ENCODE data around the gene PTDSS2. TPM values are rescaled to one million over a fixed set of nuclear protein-coding genes. Genes with fewer than 3 reads are reported as not detected.

Gene PTDSS2
- total and polyA plus RNA-seq, 5 experiments from 2014 or later, result 9.0 to 30.2 (median 13.0) TPM

GRCh38 chr11:528815-529727 is 79.0 kb downstream of the PTDSS2 start:
- no peak overlapping the region for H3K4me3 Mint-ChIP-seq
- no peaks in the 10 kb centered on the region for H3K9me3 Mint-ChIP-seq
- ATAC-seq, result no peak
- H3K27ac Mint-ChIP-seq, result peak overlapping the region in 1 of 10 donors; percentile 52
- peaks cover 0 to 13% (median 0%) of the 10 kb centered on the region in 3 donors for H3K36me3 Mint-ChIP-seq
- H3K27me3 Mint-ChIP-seq, result peaks cover 0 to 2% (median 0%) of the 10 kb centered on the region in 5 donors
- DNase-seq, result no peak
- H3K4me1 Mint-ChIP-seq, result peaks cover 0 to 4% (median under 1%) of the 10 kb centered on the region in 4 donors
- POLR2A ChIA-PET, result interaction anchor here (1.1 kb wide), 1 partner anchor 11 kb away, joined by 3 read pairs; no protein-coding TSS in a partner anchor

- Mint-ChIP-seq H3K4me1 (peaks cover 0 to 5% (median 0%) of the 10 kb centered on the region in 4 donors), H3K4me3 (no peak overlapping the region), H3K27ac (no peak overlapping the region), H3K36me3 (peaks cover 0 to 13% (median 0%) of the 10 kb centered on the region in 3 donors), H3K9me3 (no peaks in the 10 kb centered on the region), H3K27me3 (peaks cover 0 to 2% (median 0%) of the 10 kb centered on the region in 5 donors)
- ATAC-seq, result no peak
- no peak for DNase-seq
- POLR2A ChIA-PET, result no interaction called here
Observed at GRCh38 chr11:529728-530411, 79.8 kb downstream of the PTDSS2 start.

GRCh38 chr11:530960-531831 is 81.1 kb downstream of the PTDSS2 start:
- DNase-seq (no peak), ATAC-seq (no peak)
- H3K4me3 Mint-ChIP-seq, result no peak overlapping the region
- peaks cover 2 to 6% (median 3%) of the 10 kb centered on the region in 4 donors for H3K4me1 Mint-ChIP-seq
- no peaks in the 10 kb centered on the region for H3K9me3 Mint-ChIP-seq
- POLR2A ChIA-PET, result no interaction called here
- no peak overlapping the region for H3K27ac Mint-ChIP-seq
- peaks cover 0 to 13% (median 0%) of the 10 kb centered on the region in 3 donors for H3K36me3 Mint-ChIP-seq
- no peaks in the 10 kb centered on the region for H3K27me3 Mint-ChIP-seq

GRCh38 chr11:531919-532526 is 81.9 kb downstream of the PTDSS2 start:
- POLR2A ChIA-PET, result interaction anchor here (5.5 kb wide), 1 partner anchor 26 kb away, joined by 42 read pairs; the partner anchor contains the start of gene RNH1
- no peak for ATAC-seq
- H3K27me3 Mint-ChIP-seq, result no peaks in the 10 kb centered on the region
- DNase-seq, result no peak
- peaks cover 0 to 13% (median 0%) of the 10 kb centered on the region in 3 donors for H3K36me3 Mint-ChIP-seq
- H3K4me1 Mint-ChIP-seq, result peaks cover 2 to 10% (median 6%) of the 10 kb centered on the region in 4 donors
- no peaks in the 10 kb centered on the region for H3K9me3 Mint-ChIP-seq
- H3K27ac Mint-ChIP-seq, result peak overlapping the region in 1 of 10 donors; percentile 52
- peak overlapping the region in 3 of 10 donors; percentile 6 to 21 (median 15) for H3K4me3 Mint-ChIP-seq

GRCh38 chr11:532527-532985 is 82.5 kb downstream of the PTDSS2 start:
- no peak for ATAC-seq
- Mint-ChIP-seq H3K4me1 (peaks cover 2 to 13% (median 9%) of the 10 kb centered on the region in 4 donors), H3K27ac (no peak overlapping the region), H3K9me3 (no peaks in the 10 kb centered on the region), H3K4me3 (no peak overlapping the region), H3K36me3 (peaks cover 0 to 13% (median 0%) of the 10 kb centered on the region in 3 donors), H3K27me3 (no peaks in the 10 kb centered on the region)
- no peak for DNase-seq
- POLR2A ChIA-PET, result interaction anchor here (0.9 to 5.5 kb wide), 2 partner anchors 27 to 80 kb away, joined by 3 to 42 read pairs; partner anchors contain the start of gene RNH1

- H3K27ac Mint-ChIP-seq, result no peak overlapping the region
- ATAC-seq (no peak), DNase-seq (no peak)
- H3K4me1 Mint-ChIP-seq, result peaks cover 2 to 17% (median 14%) of the 10 kb centered on the region in 4 donors
- POLR2A ChIA-PET, result interaction anchor here (0.9 to 5.5 kb wide), 3 partner anchors 14 to 79 kb away, joined by 3 to 42 read pairs (median 7); partner anchors contain the start of gene RNH1
- no peaks in the 10 kb centered on the region for H3K27me3 Mint-ChIP-seq
- H3K4me3 Mint-ChIP-seq, result peak overlapping the region in 3 of 10 donors; percentile 10 to 63 (median 30)
- peaks cover 0 to 13% (median 0%) of the 10 kb centered on the region in 3 donors for H3K36me3 Mint-ChIP-seq
- no peaks in the 10 kb centered on the region for H3K9me3 Mint-ChIP-seq
Observed at GRCh38 chr11:532986-533585, 83.0 kb downstream of the PTDSS2 start.

GRCh38 chr11:533586-534395 is 83.7 kb downstream of the PTDSS2 start:
- peaks cover 0 to 13% (median 0%) of the 10 kb centered on the region in 3 donors for H3K36me3 Mint-ChIP-seq
- H3K4me3 Mint-ChIP-seq, result peak overlapping the region in 8 of 10 donors; percentile 16 to 88 (median 64)
- no peaks in the 10 kb centered on the region for H3K9me3 Mint-ChIP-seq
- H3K4me1 Mint-ChIP-seq, result peaks cover 2 to 23% (median 18%) of the 10 kb centered on the region in 4 donors
- H3K27me3 Mint-ChIP-seq, result no peaks in the 10 kb centered on the region
- H3K27ac Mint-ChIP-seq, result peak overlapping the region in 2 of 10 donors; percentile 20 to 49
- POLR2A ChIA-PET, result interaction anchor here (1.1 to 5.5 kb wide), 5 partner anchors 15 to 327 kb away, joined by 3 to 42 read pairs (median 7); partner anchors contain the start of genes BET1L, PTDSS2, RIC8A and RNH1
- ATAC-seq (no peak), DNase-seq (no peak)

- H3K27me3 Mint-ChIP-seq, result no peaks in the 10 kb centered on the region
- POLR2A ChIA-PET, result interaction anchor here (1.1 to 5.5 kb wide), 6 partner anchors 16 to 327 kb away, joined by 3 to 42 read pairs (median 6); partner anchors contain the start of genes BET1L, PNPLA2, PTDSS2 and RIC8A
- peak overlapping the region; percentile 50 to 88 (median 73) for H3K4me3 Mint-ChIP-seq
- no peaks in the 10 kb centered on the region for H3K9me3 Mint-ChIP-seq
- peaks cover 0 to 13% (median 0%) of the 10 kb centered on the region in 3 donors for H3K36me3 Mint-ChIP-seq
- peak; percentile 0 to 6 for ATAC-seq
- H3K4me1 Mint-ChIP-seq, result peaks cover 2 to 25% (median 18%) of the 10 kb centered on the region in 4 donors
- H3K27ac Mint-ChIP-seq, result peak overlapping the region in 3 of 10 donors; percentile 52 to 83 (median 79)
- DNase-seq, result peak in 4 of 10 donors; percentile 28 to 40 (median 34)
Observed at GRCh38 chr11:534396-535209, 84.5 kb downstream of the PTDSS2 start.

- no peaks in the 10 kb centered on the region for H3K9me3 Mint-ChIP-seq
- H3K27ac Mint-ChIP-seq, result no peak overlapping the region
- POLR2A ChIA-PET, result interaction anchor here (0.8 to 5.5 kb wide), 15 partner anchors 9 to 328 kb away, joined by 3 to 42 read pairs (median 4); partner anchors contain the start of genes BET1L, PNPLA2, RIC8A and RNH1
- ATAC-seq (peak; percentile 16 to 20), DNase-seq (peak in 1 of 10 donors; percentile 60)
- H3K27me3 Mint-ChIP-seq, result no peaks in the 10 kb centered on the region
- H3K36me3 Mint-ChIP-seq, result peaks cover 0 to 12% (median 0%) of the 10 kb centered on the region in 3 donors
- H3K4me1 Mint-ChIP-seq, result peaks cover 2 to 25% (median 18%) of the 10 kb centered on the region in 4 donors
- H3K4me3 Mint-ChIP-seq, result peak overlapping the region in 1 of 10 donors; percentile 85
Observed at GRCh38 chr11:535210-535518, 85.1 kb downstream of the PTDSS2 start.
